ENCODE results near the gene ENGASE.

DNA sequence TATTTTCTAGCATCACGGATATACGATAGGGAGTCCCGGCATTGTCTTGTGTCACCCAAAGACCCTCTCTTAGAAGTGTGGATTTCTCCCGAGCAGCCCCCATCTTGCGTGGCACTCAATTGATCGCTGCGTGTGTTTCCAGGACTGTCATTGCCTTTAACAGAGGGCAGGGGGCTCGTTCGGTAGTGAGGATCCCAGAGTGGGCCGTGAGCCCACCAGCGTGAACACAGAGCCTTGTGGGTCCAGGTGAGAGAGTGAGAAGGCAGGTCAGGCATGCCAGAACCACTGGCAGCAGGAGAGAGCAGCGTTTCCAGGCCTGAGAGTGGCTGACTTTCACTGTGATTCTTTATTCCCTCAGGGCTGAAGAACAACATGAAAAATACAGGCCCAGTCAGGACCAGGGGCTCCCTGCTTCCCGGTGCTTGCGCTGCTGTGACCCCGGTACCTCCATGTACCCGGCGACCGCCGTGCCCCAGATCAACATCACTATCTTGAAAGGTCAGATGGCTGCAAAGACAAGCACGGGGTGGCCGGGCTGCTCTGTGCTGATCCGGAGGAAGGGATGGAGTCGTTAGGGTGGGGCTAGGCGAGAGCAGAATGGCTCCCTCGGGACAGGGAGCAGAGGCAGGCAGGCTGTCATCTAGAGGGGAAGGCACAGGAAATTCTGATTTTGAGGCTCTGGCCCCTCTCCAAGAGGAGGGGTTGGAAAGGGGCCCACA lies 28.3 kb upstream of the ENGASE start:
- TF ChIP-seq CTCF (IDR thresholded peaks at IDR 0.05) (no peak), POLR2A (IDR thresholded peaks at IDR 0.05) (no peak), POLR2AphosphoS5 (IDR thresholded peaks at IDR 0.05) (no peak)

Data from stomach (tissue), 4 donors.